GM18907 (cell line): Measurements from ENCODE around the gene KIF22.
"Not testable (repeated sequence)": the region's sequence is repeated elsewhere in the genome, so short reads cannot be mapped to it uniquely, and the experiment has no call there.

Experiments used
- ATAC-seq: cut with Tn5 transposase; IDR thresholded peaks from one replicate; pipeline ENCODE4 v1.9.1; 2021; ENCODE audit warnings: mild to moderate bottlenecking, moderate library complexity; ENCODE audit not compliant: unreplicated experiment

Gene KIF22

GRCh38 chr16:29812754-29813643, 22.4 kb downstream of the KIF22 start:
- no peak for ATAC-seq

- no peak for ATAC-seq
These were observed 23.4 kb downstream of the KIF22 start for GRCh38 chr16:29813644-29814562.

GRCh38 chr16:29814592-29814991, 24.0 kb downstream of the KIF22 start:
- ATAC-seq = no peak

GRCh38 chr16:29815032-29815721, 24.6 kb downstream of the KIF22 start:
- ATAC-seq = no peak

- peak; percentile 65 for ATAC-seq
These were observed 25.5 kb downstream of the KIF22 start, which contains the start of gene PAGR1 for GRCh38 chr16:29815793-29816693. PAGR1 (plus strand) TSS chr16:29816152; CDS start chr16:29816526, 374 bp downstream.

GRCh38 chr16:29816694-29817441, 26.3 kb downstream of the KIF22 start:
- ATAC-seq = peak; percentile 18

- no peak for ATAC-seq
These were observed 27.5 kb downstream of the KIF22 start for GRCh38 chr16:29818082-29818481.

- no peak for ATAC-seq
These were observed 29.0 kb downstream of the KIF22 start for GRCh38 chr16:29819506-29819905.

GRCh38 chr16:29820271-29820701, 29.7 kb downstream of the KIF22 start, which contains the start of gene MVP:
MVP (plus strand) TSS chr16:29820462; CDS start chr16:29830550, 10,088 bp downstream.
- ATAC-seq = no peak

GRCh38 chr16:29820730-29821642, 30.4 kb downstream of the KIF22 start:
- ATAC-seq = peak; percentile 58

- ATAC-seq = no peak
These were observed 31.1 kb downstream of the KIF22 start for GRCh38 chr16:29821643-29822115.

GRCh38 chr16:29824589-29825144, 34.1 kb downstream of the KIF22 start:
- ATAC-seq = no peak

- ATAC-seq = no peak
These were observed 34.8 kb downstream of the KIF22 start for GRCh38 chr16:29825145-29826044.

GRCh38 chr16:29826342-29826695, 35.8 kb downstream of the KIF22 start:
- ATAC-seq = no peak

GRCh38 chr16:29830774-29831173, 40.2 kb downstream of the KIF22 start:
- ATAC-seq = no peak

- ATAC-seq = no peak
These were observed 40.9 kb downstream of the KIF22 start for GRCh38 chr16:29831490-29831889.

GRCh38 chr16:29833219-29833618, 42.7 kb downstream of the KIF22 start:
- not testable (repeated sequence) for ATAC-seq
